ENCODE results near the gene IGF2R. TPM values are rescaled to one million over a fixed set of nuclear protein-coding genes. Genes with fewer than 3 reads are reported as not detected.
A peak's percentile ranks its signal among the peaks of the same experiment; 100 is the strongest.

Gene IGF2R
- total RNA-seq, 1 experiment from 2014 or later: 75.3 TPM

- peak overlapping the region; percentile 89 for H3K27ac Mint-ChIP-seq
- no peak for TF ChIP-seq PREB (CRISPR knock-in tag; IDR thresholded peaks at IDR 0.05; ENCODE audit: borderline replicate concordance)
- no peak for TF ChIP-seq CBFB (CRISPR knock-in tag; IDR thresholded peaks at IDR 0.05; ENCODE audit: low read depth)
- TF ChIP-seq PRRX2 (CRISPR knock-in tag; IDR thresholded peaks at IDR 0.05): no peak
- no peak for TF ChIP-seq MXD4 (CRISPR knock-in tag; IDR thresholded peaks at IDR 0.05; ENCODE audit: borderline replicate concordance)
- TF ChIP-seq GTF2I (CRISPR knock-in tag; conservative IDR thresholded peaks at IDR 0.05): no peak
- TF ChIP-seq PRDM15 (CRISPR knock-in tag; IDR thresholded peaks at IDR 0.05): no peak
- ChIA-PET POLR2A (no interaction called here), CTCF (interaction anchor here (1.3 to 1.5 kb wide), 2 partner anchors 10 to 16 kb away, joined by 4 to 5 read pairs; no protein-coding TSS in a partner anchor)
- no peaks in the 10 kb centered on the region for H3K9me3 Mint-ChIP-seq
- no peaks in the 10 kb centered on the region for H3K36me3 Mint-ChIP-seq
- DNase-seq (ENCODE audit: low spot score) (no peak), ATAC-seq (no peak)
- no peaks in the 10 kb centered on the region for H3K27me3 Mint-ChIP-seq (ENCODE audit: low read depth)
- peaks cover 63% of the 10 kb centered on the region for H3K4me1 Mint-ChIP-seq
- H3K4me3 Mint-ChIP-seq: no peak overlapping the region
These were observed 12.7 kb downstream of the IGF2R start for GRCh38 chr6:159981403-159982245.

- no peak overlapping the region for H3K4me3 Mint-ChIP-seq
- H3K27me3 Mint-ChIP-seq (ENCODE audit: low read depth): no peaks in the 10 kb centered on the region
- CTCF ChIA-PET: interaction anchor here (1.5 kb wide), 1 partner anchor 9 kb away, joined by 4 read pairs; no protein-coding TSS in a partner anchor
- DNase-seq (ENCODE audit: low spot score) (no peak), ATAC-seq (no peak)
- TF ChIP-seq TP53 (CRISPR knock-in tag; IDR thresholded peaks at IDR 0.05): no peak
- TF ChIP-seq ATF3 (CRISPR knock-in tag; conservative IDR thresholded peaks at IDR 0.05): no peak
- TF ChIP-seq NFATC4 (CRISPR knock-in tag; IDR thresholded peaks at IDR 0.05): no peak
- no peak for TF ChIP-seq JAZF1 (CRISPR knock-in tag; IDR thresholded peaks at IDR 0.05)
- TF ChIP-seq NR2C2 (CRISPR knock-in tag; IDR thresholded peaks at IDR 0.05): no peak
- TF ChIP-seq ZNF121 (CRISPR knock-in tag; IDR thresholded peaks at IDR 0.05): no peak
- H3K36me3 Mint-ChIP-seq: no peaks in the 10 kb centered on the region
- peaks cover 57% of the 10 kb centered on the region for H3K4me1 Mint-ChIP-seq
- no peak overlapping the region for H3K27ac Mint-ChIP-seq
- H3K9me3 Mint-ChIP-seq: no peaks in the 10 kb centered on the region
- POLR2A ChIA-PET: no interaction called here
These were observed 14.0 kb downstream of the IGF2R start for GRCh38 chr6:159982731-159983506.

GRCh38 chr6:159983641-159984080 is 14.8 kb downstream of the IGF2R start:
- ATAC-seq (no peak), DNase-seq (ENCODE audit: low spot score) (no peak)
- peaks cover 55% of the 10 kb centered on the region for H3K4me1 Mint-ChIP-seq
- H3K9me3 Mint-ChIP-seq: no peaks in the 10 kb centered on the region
- peak overlapping the region; percentile 14; the same call in 1 of the 2 replicates for H3K27ac Mint-ChIP-seq
- H3K27me3 Mint-ChIP-seq (ENCODE audit: low read depth): no peaks in the 10 kb centered on the region
- no peak overlapping the region for H3K4me3 Mint-ChIP-seq
- ChIA-PET POLR2A (interaction anchor here (0.6 kb wide), 1 partner anchor 94 kb away, joined by 3 read pairs; no protein-coding TSS in a partner anchor), CTCF (no interaction called here)
- no peaks in the 10 kb centered on the region for H3K36me3 Mint-ChIP-seq
- TF ChIP-seq CDX4 (CRISPR knock-in tag; IDR thresholded peaks at IDR 0.05; ENCODE audit: borderline replicate concordance) (no peak), E2F4 (CRISPR knock-in tag; IDR thresholded peaks at IDR 0.05; ENCODE audit: borderline replicate concordance, low read depth) (no peak), USF1 (CRISPR knock-in tag; IDR thresholded peaks at IDR 0.05) (no peak), NFYB (CRISPR knock-in tag; conservative IDR thresholded peaks at IDR 0.05; ENCODE audit: low read depth) (no peak), CREM (CRISPR knock-in tag; IDR thresholded peaks at IDR 0.05) (no peak), RELA (CRISPR knock-in tag; IDR thresholded peaks at IDR 0.05; ENCODE audit: borderline replicate concordance) (no peak), NR1H2 (CRISPR knock-in tag; IDR thresholded peaks at IDR 0.05) (no peak), GTF2I (CRISPR knock-in tag; conservative IDR thresholded peaks at IDR 0.05) (no peak), ZSCAN18 (CRISPR knock-in tag; IDR thresholded peaks at IDR 0.05) (no peak), ZNF121 (CRISPR knock-in tag; IDR thresholded peaks at IDR 0.05) (no peak)
